HG02623 (cell line): ENCODE data around the gene HLTF.

Experiments used
- ATAC-seq: cut with Tn5 transposase; IDR thresholded peaks from one replicate; pipeline ENCODE4 v1.9.1; 2021; ENCODE audit warnings: moderate library complexity; ENCODE audit not compliant: unreplicated experiment

The HLTF gene

DNA sequence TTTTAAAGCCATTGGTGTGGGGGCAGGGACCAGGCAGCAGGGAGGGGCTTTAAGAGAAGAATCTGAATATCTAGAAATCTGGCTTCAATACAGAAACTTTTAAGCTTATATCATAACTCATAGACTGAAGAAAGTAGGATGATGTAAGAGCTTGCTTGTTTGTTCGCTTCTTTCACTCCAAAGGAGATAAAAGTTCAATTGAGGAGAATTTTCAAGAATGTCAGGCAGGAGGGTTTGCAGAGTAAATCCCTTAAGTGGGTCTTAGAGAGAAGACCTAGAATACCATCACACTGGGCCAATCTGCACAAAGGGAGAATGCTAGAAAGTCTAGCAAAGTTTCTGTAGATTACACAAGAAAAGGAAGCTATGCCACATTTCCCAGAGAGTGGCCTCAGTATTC, 4.1 kb upstream of the HLTF start:
- no peak for ATAC-seq

DNA sequence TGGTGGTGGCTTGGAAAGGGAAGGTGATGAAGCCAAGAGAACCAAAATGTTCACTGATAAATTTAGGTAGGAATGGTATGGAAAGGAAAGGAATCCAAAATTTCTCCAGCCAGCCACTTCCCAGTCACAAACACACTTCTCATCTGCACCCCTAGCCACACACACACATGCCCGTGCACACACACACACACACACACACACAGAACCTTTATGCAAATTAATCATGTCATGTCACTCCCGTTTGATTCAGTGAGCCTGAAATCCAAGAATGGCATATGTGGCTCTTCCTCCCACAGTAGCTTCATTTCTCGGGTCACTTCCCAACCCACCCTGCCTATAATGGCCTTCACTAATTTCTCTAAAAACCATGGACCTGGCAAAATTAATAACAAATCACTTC, 3.1 kb upstream of the HLTF start:
- no peak for ATAC-seq

DNA sequence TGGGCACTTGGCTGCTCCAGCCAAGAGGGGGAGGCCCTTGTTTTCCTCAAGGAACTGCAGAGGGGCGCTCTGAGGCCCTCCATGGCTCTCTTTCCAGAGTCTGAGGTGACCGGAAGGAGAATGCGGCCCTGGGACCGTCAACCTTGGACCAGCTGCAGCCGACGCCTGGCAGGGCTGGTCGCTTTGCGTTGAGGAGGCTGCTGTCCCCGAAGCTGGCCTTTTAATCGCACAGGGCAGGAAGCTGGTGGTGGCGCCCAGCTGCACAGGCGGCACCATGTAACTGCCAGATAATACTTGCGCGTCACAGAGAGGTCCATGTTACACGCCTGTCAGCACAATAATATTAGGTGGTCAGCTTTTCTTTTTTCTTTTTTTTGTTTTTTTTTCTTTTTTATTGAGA, 875 bp upstream of the HLTF start:
- no peak for ATAC-seq

DNA sequence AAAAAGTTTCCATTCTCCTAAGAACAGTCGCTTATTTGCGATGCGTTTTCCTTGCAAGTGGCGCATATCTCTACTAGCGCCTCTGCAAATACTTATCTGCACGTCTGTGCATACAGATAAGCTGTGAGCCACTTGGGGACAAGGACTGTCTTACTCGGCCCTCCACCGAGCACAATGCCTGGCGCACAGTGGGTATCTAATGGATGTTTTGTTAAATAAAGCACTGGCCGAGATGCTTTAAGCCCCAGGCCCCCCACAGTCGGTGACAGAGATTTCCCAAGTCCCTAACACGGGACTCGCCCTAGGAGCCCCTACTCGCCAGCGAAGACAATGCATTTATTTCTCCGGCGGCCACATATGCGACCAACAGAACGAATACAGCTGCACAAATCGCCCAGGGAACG, 503 bp downstream of the HLTF start:
- peak; percentile 21 for ATAC-seq

DNA sequence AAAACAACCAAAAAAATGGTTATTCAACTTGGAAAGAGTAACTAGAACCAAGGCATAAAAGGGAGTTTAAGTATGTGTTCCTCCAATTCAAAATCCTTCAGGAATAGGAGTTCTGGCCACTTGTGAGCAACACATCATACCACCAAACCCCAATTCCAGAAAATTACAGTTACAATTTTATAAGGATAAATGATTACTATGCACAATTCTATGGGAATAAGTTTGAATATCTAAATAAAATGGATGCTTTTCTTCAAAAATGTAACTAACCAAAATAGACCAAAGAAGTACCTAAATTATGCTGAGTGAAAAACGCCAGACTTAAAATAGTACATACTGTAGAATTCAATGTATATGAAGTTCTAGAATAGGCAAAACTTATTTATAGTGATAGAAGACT, 4.6 kb downstream of the HLTF start:
- no peak for ATAC-seq

DNA sequence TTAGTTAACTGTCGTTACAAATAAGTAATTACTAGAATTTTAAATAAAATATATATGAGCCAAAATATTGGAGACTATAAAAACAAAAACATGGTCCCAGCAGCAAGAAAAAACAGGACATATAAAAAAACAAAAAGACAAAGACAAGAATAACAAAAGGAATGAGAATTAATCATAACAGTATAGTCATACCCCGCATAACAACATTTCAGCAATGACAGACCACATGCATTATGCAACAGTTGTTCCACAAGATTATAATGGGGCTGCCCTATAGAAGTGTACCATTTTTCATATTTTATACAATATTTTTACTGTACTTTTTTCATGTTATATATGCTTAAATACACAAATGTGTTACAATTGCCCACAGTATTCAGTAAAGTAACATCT, 5.6 kb downstream of the HLTF start:
- no peak for ATAC-seq

DNA sequence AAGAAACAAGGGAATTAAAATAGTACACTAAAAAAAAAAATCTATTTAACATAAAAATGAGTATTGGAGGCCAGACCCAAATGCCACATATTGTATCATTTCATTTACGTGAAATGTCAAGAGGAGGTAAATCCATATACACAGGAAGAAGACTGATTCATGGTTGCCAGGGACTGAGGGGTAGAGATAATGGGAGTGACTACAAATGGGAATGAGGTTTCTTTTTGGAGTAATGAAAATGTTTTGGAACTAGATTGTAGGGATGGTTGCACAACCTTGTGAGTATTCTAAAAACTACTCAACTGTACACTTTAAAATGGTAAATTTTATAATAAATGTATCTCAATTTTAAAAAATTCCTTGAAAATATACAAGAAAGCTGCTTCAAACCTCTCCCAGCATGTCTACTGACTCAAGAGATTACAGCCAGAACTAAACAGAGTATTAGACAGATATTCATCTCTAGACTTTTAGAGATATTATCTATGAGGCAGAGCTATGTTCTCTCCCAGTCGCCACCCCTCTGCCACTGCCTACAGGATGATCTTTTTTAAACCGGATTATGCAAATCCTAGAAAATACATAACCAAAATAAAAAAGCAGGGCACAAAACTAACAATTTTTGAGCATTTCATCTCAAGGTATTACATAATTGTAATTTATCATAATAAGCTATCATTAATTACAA, 6.2 kb downstream of the HLTF start:
- no peak for ATAC-seq

DNA sequence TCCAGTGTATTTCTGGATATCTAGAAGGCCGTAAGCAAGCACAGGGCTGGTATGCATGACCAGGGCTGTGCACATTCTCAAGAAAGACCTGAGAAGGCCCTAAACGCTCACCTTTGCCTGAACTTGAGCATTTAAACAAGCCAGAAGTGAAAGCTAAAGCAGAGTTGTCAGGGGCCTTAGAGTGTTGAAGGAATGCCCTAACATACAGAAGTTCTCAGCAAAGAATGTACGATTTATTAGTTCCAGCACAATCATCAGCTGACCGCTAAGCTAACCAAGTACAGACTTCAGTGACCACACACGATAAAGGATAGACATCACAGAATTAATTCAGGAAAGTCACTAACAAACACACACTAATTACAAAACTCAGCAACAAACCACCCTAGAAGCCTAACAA, 8.7 kb downstream of the HLTF start:
- ATAC-seq: no peak

DNA sequence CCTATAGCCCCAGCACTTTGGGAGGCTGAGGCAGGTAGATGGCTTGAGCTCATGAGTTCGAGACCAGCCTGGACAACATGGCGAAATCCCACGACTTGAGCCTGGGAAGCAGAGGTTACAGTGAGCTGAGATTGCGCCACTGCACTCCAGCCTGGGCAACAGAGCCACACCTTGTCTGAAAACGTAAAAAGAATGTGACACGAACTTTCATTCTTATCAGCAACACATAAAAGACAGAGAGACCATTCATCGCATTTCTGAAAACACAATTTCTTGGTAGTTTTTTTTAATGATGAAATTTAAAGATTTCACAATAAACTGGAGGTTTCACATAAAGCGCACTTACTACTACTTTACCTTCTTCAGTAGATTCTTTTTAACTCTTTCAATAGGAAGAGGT, 18.4 kb downstream of the HLTF start:
- no peak for ATAC-seq

DNA sequence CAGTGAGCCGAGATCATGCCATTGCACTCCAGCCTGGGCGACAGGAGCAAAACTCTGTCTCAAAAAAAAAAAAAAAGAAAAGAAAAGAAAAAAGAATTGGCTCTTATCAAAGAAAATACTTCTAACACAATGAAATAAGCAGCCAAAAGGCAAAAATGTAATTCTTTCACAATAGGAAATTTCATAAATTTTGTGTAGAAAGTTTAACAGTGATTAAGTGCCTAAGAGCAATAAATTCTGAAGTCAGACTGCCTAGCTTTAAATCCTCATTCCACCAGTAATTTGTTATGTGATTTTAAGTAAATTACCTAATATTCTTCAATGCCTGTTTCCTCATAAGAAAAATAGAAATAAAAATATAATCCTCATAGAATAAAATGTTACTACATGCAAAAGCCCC, 24.6 kb downstream of the HLTF start:
- no peak for ATAC-seq

DNA sequence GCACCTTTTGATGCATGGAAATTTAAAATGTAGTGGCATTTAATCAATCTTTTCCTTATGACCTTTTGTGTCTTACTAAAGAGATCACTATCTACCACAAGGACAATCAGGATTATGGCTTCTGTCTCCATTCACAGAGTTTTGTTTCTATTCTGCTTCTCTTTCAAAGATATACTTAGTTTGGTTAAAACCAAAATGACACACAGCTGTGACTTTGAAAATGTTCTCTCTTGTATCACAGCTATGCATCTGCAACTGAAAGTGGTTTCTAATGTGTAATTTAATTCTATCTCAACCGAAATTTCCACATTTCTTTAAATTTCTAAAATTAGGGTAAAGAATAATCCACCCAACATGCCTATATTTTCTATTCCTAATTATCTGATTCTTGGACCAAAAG, 27.7 kb downstream of the HLTF start:
- peak; percentile 76 for ATAC-seq

DNA sequence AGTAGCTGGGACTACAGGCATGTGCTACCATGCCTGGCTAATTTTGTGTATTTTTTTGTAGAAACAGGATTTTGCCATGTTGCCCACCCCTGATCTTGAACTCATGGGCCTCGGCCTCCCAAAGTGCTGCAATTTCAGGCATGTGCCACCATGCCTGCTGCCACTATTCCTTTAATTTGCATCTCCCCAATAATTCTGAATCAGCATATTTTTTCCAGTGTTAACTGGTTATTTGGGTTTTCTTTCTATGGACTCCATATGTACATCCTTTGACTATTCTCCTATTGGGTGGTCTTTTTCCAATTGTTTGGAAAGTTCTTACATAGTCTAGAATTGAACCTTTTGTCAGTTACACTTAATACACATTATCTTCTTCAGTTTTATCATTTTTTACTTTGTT, 28.1 kb downstream of the HLTF start:
- no peak for ATAC-seq

DNA sequence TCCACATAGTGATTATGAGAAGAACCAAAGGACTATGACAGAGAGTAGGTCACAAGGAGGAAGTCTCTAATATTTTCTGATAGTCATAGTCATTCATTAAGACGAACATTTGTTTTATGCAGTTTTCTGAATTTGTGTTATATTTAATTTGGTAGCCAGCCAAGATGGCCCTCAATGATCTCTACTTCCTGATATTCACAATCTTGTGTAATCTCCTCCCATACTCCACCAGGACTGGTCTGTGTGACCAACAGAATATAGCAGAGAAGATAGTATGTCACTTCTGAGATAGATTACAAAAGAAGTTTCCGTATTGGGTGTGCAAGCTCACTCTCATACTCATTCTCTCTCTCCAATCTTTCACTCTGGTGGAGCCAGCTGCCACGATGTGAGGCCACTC, 30.8 kb downstream of the HLTF start:
- ATAC-seq: no peak

DNA sequence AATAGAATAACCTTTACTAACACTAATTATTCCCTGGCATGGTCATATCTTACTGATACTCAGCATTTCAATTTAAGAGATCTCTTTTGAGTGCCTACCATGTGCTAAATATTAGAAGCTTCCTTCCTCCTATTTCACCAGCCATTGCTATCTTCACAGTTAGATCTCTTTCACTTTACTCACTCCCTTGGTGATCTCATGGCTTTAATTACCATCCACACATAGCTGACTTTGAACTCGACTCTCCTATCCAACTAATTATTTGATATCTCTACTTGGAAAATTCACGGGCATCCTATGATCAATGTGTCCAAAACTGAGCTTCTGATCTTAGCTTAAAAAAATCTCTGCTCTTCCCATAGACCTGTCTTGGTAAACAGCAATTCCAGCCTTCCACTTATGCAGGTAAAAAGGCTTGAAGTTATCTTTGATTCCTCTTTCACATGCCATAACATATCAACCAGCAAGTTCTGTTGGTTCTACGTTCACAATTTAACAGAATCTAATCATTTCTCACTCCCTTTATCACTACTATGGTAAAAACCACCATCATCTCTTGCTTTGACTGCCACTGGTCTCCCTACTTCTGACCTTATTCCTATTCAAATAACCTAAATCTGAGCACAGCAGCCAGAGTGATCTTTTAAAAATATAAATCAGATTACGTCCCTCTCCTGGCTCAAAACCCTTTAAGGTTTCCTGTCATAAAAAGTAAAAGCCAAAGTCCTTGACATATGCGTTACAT, 41.8 kb downstream of the HLTF start:
- no peak for ATAC-seq

DNA sequence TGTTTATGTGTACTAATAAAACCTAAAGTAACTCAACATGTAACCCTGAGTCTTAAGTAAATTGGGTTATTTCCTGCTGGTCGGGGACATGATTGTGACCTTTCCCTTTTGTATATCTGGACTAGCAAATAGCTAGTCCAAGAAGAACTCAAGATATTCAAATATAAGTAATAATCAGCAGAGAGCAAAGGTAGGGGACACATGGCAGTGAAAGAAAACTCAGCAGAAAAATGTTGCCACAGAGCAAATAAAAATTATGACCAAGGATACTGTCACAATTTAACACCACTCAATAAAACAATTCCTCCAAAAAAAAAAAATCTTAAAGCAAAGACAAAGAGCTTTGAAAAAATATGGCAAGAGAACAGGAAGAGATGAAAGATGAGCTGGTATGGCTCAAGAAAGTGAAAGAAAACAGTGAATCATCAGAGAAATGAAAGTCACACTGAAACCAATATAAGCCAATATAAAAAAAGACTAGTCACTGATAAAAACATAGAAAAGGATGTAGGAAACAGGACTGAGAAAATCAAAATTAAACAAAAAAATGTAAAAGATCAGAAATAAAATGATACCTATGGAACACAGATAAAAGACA, 43.4 kb downstream of the HLTF start:
- ATAC-seq: peak; percentile 80

DNA sequence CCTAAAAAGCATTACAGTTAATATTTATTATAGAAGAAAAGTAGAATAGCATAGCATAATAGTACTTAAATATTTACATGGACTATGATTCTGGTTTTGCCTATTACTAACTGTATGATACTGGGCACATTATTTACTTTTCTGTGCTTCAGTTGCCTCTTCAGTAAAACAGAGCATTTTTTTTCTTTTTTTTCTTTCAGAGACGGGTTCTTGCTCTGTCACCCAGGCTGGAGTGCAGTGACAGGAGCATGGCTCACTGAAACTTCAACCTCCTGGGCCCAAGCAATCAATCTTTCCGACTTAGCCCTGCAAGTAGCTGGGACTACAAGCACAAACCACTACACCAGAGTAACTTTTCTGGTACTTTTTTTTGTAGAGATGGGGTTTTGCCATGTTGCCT, 48.0 kb downstream of the HLTF start:
- ATAC-seq: no peak

DNA sequence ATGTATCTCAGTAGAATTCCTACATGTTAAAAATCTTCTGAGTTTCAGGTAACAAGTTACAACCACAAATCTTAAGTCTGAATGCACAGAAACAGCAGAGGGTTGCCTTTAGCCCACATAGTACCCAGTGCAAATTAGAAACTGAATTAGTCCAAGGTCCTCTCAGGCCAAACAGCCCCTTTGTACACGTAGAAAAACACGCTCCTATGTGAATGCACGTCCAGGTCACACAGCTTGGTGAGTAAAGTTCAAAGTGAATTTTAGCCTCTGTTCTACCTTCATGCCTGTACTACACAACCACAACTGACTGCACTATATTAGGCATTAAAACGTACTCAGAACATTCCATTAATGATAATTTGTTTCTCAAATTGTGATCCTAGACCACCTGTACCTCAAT, 48.6 kb downstream of the HLTF start:
- ATAC-seq: no peak

DNA sequence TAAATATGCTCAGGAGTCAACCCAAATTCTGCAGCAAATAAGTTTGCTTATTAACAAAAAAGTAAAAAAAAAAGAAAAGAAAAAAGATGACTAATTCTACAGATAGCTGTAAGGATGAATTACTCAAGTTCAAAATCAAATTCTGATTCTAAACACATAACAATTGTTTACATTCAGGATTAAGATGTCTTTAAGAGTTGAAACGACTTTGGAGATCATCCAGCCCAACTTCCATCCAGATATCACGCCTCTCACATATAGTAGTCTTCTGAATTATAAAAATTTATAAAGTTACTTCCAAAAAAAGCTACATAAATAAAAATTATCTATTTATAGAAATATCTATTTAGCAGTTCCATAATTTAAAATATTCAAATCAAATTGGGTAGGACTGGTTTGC, 55.2 kb downstream of the HLTF start:
- ATAC-seq: no peak

DNA sequence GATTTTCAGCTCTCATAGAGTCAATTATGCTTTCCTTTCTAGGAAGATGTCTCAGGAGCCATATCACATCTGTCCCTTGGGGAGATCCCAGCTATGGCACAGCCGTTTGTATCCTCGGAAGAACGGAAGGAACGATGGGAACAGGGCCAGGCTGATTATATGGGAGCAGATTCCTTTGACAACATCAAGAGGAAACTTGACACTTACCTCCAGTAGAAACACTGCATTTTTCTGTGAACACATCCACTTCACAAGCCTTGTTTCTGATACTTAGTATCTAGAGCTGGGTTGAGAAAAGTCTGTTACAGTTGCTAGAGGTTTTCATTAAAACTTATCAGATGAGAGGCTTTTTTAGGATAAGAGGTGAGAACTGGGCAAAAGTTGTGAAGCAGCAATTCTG, 59.6 kb downstream of the HLTF start:
- ATAC-seq: no peak

DNA sequence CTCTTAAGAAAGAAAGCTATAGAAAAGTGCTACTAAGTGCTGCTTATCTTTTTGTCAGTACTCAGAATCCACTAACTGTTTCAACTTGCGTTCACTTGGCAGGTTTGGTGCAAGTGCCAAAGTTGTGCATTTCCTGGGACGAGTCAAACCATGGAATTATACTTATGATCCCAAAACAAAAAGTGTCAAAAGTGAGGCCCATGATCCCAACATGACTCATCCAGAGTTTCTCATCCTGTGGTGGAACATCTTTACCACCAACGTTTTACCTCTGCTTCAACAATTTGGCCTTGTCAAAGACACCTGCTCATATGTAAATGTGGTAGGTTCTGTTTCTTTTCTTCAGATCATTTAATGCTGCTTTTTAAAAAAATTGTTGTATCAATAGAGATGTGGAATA, 62.4 kb downstream of the HLTF start:
- ATAC-seq: no peak

DNA sequence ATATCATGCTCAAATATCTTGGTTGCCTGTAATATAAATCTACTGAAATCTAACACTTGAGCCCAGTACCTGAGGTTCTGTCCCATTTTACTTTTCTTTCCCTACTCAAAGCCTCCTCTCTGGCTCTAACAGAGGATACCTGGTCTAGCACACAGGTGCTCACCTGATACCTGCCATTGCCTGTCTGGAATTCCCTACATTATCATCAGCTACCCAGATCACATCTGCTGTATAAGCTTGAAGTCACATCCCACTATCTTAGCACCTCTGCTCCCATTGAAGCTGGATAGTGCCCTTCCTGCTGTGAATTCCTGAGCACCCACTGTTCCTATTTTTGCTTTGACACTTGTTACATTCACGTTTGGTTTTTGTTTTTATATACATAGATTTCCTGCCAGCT, 64.5 kb downstream of the HLTF start:
- ATAC-seq: no peak

DNA sequence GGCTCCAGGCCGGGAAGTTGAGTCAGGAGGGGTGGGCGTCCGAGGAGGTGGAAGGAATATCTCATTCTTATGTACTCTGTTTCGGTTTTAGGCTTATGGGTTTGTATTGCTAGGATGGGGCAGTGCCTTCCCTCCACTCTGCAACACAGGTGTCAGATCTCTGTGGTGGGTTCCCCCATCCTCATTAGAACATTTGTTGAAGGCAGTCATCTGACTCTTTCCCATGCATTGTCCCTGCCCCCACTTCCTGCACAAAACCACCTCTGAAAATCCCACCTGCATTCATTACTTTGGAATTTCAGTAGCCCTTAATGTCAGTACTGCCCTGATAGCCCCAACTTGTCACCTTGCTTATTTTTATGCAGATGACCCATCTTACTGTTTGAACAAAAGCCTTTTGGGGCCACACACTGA, 65.5 kb downstream of the HLTF start:
- ATAC-seq: no peak
